LNCaP clone FGC (cell line): ENCODE results near the gene AGBL3.
"Not testable (repeated sequence)": the region's sequence is repeated elsewhere in the genome, so short reads cannot be mapped to it uniquely, and the experiment has no call there.

ENCODE experiments used
- DNase-seq: peaks from one replicate; pipeline ENCODE4 v3.0.0-alpha.2; 2011; ENCODE audit warnings: low read depth
- H3K4me3 ChIP-seq: 2 replicates; pipeline ENCODE4 v1.5.1; 2011; ENCODE audit warnings: mild to moderate bottlenecking, low read depth, low read length, control low read depth
- TF ChIP-seq, protein P1 (sequence below): IDR thresholded peaks from 2 replicates; pipeline ENCODE4 v1.5.1; 2012; ENCODE audit warnings: mild to moderate bottlenecking; ENCODE audit not compliant: control insufficient read depth, insufficient read depth; ENCODE audit errors: extremely low read depth

Gene AGBL3

DNA sequence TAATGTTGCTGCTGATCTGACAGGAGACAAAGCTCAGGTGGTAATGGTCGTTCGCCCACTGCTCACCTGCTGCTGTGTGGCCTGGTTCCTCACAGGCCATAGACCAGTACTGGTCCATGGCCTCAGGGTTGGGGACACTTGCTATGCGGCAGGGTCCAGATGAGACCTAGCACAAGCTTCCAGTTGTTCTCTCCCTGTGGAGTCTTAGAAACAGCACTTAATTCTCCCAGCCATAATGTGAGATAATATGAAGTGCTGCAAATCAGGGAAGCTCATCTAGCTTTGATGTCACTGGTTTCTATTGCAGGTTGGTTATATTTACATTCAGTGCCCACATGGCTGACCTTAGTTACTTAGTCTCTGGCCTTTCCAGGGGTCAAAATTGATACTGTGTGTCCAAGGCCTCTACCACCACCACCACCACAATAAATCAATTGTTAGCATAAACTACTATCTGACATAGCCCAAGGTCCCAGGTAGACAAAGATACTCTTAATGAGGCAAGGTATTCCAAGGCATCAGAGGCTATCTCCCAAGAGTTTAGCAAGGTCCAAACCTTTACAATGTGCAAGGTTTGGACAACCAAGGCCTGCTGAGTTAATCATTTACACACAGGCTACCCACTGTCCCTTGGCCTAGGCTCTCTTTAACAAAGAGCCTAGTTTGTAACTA, 11.0 kb downstream of the AGBL3 start:
- H3K4me3 ChIP-seq: no peak overlapping the region
- TF ChIP-seq, protein P1, sequence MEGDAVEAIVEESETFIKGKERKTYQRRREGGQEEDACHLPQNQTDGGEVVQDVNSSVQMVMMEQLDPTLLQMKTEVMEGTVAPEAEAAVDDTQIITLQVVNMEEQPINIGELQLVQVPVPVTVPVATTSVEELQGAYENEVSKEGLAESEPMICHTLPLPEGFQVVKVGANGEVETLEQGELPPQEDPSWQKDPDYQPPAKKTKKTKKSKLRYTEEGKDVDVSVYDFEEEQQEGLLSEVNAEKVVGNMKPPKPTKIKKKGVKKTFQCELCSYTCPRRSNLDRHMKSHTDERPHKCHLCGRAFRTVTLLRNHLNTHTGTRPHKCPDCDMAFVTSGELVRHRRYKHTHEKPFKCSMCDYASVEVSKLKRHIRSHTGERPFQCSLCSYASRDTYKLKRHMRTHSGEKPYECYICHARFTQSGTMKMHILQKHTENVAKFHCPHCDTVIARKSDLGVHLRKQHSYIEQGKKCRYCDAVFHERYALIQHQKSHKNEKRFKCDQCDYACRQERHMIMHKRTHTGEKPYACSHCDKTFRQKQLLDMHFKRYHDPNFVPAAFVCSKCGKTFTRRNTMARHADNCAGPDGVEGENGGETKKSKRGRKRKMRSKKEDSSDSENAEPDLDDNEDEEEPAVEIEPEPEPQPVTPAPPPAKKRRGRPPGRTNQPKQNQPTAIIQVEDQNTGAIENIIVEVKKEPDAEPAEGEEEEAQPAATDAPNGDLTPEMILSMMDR: no peak
- no peak for DNase-seq

DNA sequence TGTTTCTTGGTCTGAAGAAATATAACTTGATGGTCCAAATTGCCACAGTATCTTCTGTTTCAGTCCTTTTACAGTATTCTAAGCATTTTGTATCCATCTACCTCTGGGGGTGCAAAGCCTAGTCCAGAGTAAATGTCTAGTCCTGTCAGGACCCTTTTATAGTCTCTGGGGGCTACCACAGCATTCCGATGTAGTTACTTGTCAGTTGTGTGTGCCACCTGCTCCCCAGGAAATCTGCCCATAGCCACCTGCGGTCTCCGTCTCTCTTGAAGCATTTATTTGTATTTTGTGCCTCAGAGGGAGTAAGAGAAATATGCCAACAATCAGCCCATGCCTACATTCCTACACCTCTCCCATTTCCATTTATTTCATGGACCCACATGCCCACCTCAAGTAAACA, 12.8 kb downstream of the AGBL3 start:
- TF ChIP-seq, protein P1: no peak
- no peak for DNase-seq
- no peak overlapping the region for H3K4me3 ChIP-seq

DNA sequence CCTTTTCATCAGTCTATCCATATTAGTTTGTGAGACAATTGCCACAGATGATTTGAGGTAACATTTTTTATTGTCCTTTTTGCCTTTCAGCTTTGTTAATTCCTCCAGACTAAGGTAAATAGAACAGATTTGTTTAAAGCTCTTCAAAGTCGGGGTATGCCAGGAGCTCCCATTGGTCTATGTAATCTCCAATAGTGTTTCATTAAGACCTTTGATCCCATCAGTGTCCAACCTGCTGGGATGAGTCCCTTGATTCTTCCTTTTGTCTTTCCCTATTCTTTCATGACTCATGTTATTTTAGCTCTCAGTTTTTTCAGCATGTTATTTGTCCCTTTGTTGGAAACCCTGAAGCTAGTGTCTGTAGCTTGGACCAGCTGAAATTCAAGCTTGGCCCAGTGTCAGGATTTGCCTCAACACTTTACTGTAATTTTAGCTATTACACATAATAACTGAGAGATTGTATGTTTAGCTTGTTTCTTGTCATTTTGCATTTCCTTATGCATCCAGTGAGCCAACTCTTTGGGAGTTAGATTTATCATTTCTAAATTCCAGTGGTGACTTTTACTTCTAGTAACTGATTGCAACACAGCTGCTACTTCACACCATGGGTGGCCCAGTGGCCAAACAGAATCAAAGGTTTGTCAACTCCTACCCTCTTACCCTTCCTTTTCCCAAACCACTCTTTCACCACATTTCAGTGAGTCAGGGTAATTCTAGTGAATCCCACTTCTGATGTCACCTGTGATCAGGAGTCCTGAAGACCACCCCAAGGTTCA, 15.3 kb downstream of the AGBL3 start:
- no peak for DNase-seq
- TF ChIP-seq, protein P1: no peak
- no peak overlapping the region for H3K4me3 ChIP-seq

DNA sequence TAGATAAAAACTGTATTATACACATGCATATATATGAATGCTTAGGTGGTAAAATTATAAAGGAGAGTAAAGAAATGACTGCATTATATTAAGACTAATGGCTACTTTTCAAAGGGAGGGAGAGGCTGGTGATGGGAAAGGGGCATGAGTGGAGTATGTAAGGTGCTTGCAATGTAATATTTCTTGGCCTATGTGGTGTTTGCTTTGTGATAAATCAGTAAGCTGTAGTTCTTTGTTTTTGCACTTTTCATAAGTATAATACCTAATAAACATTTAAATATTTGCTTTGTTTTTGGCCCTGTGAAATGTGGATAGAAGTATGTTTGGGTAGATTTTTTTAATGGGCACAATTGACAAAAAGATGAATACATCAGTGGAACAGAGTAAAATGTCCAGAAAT, 25.9 kb downstream of the AGBL3 start:
- TF ChIP-seq, protein P1: no peak
- DNase-seq: peak; percentile 67
- no peak overlapping the region for H3K4me3 ChIP-seq

DNA sequence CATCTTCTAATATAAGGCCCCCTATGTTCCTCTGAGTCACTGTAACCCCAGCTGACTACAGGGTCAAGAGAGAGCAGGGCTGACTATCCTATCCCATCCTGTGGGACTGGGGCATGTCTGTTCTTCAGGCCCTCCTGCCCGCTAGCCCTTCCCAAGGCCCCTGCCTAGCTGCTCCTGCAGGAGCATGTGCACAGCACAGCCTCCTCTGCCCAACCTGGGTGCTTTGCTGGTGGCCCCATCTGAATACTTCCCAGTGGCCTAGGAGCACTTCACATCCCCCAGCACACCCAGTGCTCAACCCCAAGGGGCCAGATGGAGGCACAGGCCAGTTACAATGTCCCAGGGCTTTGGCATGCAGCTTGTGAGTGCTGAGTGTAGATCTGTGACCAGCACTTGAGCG, 37.3 kb downstream of the AGBL3 start:
- DNase-seq: no peak
- TF ChIP-seq, protein P1: no peak
- no peak overlapping the region for H3K4me3 ChIP-seq

DNA sequence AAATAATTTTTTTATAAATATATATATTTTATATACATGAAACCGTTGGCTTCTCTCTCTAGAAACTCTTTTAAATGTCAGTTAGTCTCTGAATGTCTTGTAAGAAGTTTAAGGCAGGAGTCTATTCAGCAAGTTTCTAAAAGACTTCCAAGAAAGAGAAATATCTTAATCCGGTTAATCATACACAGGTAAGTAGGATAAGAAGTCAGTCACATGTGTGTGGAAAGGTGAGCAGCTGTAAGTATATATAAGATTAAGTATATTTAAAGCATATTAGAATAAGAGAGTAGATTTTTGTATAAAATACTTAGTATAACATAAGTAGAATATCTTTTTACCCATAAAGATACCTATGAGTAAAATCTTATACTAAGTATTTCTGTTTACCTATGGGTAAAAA, 48.9 kb downstream of the AGBL3 start:
- no peak overlapping the region for H3K4me3 ChIP-seq
- no peak for DNase-seq
- TF ChIP-seq, protein P1: no peak

DNA sequence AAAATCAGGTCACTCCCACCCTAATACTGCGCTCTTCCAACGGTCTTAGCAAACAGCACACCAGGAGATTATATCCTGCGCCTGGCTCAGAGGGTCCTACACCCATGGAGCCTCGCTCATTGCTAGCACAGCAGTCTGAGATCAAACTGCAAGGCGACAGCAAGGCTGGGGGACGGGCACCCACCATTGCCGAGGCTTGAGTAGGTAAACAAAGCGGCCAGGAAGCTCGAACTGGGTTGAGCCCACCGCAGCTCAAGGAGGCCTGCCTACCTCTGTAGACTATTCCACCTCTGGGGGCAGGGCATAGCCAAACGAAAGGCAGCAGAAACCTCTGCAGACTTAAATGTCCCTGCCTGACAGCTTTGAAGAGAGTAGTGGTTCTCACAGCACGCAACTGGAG, 80.7 kb downstream of the AGBL3 start:
- not testable (repeated sequence) for DNase-seq

More for the DNA sequence above, 80.7 kb downstream of the AGBL3 start:
- not testable (repeated sequence) for H3K4me3 ChIP-seq
